ENCODE results near the gene PPM1G.

Gene PPM1G

GRCh38 chr2:27370026-27370815, 39.2 kb downstream of the PPM1G start, which contains the start of the genes EIF2B4 and SNX17:
EIF2B4 (minus strand) TSS chr2:27370338; CDS start chr2:27370314, 24 bp downstream.
SNX17 (plus strand) TSS chr2:27370616; CDS start chr2:27370744, 128 bp downstream.
- Histone ChIP-seq H3K27me3 (ENCODE audit: insufficient read depth, poor library complexity, severe bottlenecking) (no peaks in the 10 kb centered on the region), H3K4me3 (replicated peaks; ENCODE audit: insufficient read depth, low read length) (peak within 1 kb of the TSS; percentile 83), H3K27ac (replicated peaks) (peak within 1 kb of the TSS; percentile 97)
- DNase-seq (ENCODE audit: low read depth in 1 of 2, low spot score in 1 of 2) = peak; percentile 98 to 100
- TF ChIP-seq, protein P1, sequence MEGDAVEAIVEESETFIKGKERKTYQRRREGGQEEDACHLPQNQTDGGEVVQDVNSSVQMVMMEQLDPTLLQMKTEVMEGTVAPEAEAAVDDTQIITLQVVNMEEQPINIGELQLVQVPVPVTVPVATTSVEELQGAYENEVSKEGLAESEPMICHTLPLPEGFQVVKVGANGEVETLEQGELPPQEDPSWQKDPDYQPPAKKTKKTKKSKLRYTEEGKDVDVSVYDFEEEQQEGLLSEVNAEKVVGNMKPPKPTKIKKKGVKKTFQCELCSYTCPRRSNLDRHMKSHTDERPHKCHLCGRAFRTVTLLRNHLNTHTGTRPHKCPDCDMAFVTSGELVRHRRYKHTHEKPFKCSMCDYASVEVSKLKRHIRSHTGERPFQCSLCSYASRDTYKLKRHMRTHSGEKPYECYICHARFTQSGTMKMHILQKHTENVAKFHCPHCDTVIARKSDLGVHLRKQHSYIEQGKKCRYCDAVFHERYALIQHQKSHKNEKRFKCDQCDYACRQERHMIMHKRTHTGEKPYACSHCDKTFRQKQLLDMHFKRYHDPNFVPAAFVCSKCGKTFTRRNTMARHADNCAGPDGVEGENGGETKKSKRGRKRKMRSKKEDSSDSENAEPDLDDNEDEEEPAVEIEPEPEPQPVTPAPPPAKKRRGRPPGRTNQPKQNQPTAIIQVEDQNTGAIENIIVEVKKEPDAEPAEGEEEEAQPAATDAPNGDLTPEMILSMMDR (IDR thresholded peaks at IDR 0.05; ENCODE audit: insufficient read depth, low read length) = peak; percentile 82
- TF ChIP-seq, protein P2, sequence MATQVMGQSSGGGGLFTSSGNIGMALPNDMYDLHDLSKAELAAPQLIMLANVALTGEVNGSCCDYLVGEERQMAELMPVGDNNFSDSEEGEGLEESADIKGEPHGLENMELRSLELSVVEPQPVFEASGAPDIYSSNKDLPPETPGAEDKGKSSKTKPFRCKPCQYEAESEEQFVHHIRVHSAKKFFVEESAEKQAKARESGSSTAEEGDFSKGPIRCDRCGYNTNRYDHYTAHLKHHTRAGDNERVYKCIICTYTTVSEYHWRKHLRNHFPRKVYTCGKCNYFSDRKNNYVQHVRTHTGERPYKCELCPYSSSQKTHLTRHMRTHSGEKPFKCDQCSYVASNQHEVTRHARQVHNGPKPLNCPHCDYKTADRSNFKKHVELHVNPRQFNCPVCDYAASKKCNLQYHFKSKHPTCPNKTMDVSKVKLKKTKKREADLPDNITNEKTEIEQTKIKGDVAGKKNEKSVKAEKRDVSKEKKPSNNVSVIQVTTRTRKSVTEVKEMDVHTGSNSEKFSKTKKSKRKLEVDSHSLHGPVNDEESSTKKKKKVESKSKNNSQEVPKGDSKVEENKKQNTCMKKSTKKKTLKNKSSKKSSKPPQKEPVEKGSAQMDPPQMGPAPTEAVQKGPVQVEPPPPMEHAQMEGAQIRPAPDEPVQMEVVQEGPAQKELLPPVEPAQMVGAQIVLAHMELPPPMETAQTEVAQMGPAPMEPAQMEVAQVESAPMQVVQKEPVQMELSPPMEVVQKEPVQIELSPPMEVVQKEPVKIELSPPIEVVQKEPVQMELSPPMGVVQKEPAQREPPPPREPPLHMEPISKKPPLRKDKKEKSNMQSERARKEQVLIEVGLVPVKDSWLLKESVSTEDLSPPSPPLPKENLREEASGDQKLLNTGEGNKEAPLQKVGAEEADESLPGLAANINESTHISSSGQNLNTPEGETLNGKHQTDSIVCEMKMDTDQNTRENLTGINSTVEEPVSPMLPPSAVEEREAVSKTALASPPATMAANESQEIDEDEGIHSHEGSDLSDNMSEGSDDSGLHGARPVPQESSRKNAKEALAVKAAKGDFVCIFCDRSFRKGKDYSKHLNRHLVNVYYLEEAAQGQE (IDR thresholded peaks at IDR 0.05; ENCODE audit: insufficient replicate concordance, low read depth) = peak; percentile 73
- TF ChIP-seq GABPA (IDR thresholded peaks at IDR 0.05; ENCODE audit: low read depth) (peak; percentile 45), SPI1 (IDR thresholded peaks at IDR 0.05; ENCODE audit: borderline replicate concordance, low read depth) (no peak), POLR2AphosphoS5 (IDR thresholded peaks at IDR 0.05; ENCODE audit: low read depth) (peak; percentile 90)

DNA sequence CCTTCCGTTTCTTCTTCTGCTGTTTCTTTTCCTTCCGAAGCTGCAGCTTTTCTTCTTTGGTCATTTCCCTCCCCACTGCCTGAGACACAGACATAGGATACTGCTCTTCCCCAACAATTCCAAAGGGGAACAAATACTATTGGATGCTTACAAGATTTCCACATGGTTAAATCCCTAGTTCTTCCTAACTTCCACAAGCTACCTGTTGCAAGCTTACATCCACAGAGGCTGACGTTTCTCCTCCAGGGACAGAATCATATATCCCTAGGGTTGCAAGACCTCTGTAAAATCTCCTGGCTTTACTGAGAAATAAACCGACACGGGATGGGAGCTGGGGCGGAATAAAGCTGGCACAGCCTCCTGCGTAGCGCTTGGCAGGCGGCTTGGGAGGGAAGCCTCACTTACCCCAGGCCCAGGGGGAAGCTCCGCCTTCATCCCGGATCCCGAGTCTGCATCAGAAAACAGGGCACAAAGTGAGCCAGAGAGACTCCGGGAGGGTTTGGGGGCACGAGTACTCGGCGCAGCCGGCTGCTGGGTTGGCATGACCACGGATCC, 39.8 kb downstream of the PPM1G start:
- peak overlapping the region; percentile 83 for H3K4me3 ChIP-seq (replicated peaks; ENCODE audit: insufficient read depth, low read length)
- H3K27me3 ChIP-seq (ENCODE audit: insufficient read depth, poor library complexity, severe bottlenecking) = no peaks in the 10 kb centered on the region
- TF ChIP-seq POLR2AphosphoS5 (IDR thresholded peaks at IDR 0.05; ENCODE audit: low read depth) = 0 out of 2 replicates have a peak, but pooled peaks have one; percentile 4
- TF ChIP-seq, protein P1 (IDR thresholded peaks at IDR 0.05; ENCODE audit: insufficient read depth, low read length) = no peak
- peak in 1 of 2 experiments; percentile 54 for DNase-seq (ENCODE audit: low read depth in 1 of 2, low spot score in 1 of 2)
- H3K27ac ChIP-seq (replicated peaks) = peak overlapping the region; percentile 97

DNA sequence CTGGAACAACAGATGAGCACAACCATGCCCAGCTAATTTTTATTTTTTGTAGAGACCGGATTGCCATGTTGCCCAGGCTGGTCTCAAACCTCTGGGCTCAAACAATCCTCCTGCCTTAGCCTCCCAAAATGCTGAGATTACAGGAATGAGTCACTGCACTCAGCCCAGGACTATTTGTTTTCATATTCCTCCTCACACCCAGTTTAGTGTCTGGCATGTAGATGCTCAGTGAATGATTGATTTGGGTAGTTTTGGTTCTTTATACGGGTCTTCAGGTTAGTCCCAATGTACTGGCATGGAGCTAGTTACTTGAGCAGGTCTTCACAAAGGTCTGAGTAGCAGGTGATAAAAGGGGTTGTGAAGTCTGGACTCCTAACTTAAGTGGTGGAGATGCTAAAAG, 45.5 kb downstream of the PPM1G start:
- no peak overlapping the region for H3K27ac ChIP-seq (replicated peaks)

More for the DNA sequence above, 45.5 kb downstream of the PPM1G start:
- Histone ChIP-seq H3K27me3 (ENCODE audit: insufficient read depth, poor library complexity, severe bottlenecking) (no peaks in the 10 kb centered on the region), H3K4me3 (replicated peaks; ENCODE audit: insufficient read depth, low read length) (no peak overlapping the region)
- TF ChIP-seq POLR2AphosphoS5 (IDR thresholded peaks at IDR 0.05; ENCODE audit: low read depth) (no peak), SPI1 (IDR thresholded peaks at IDR 0.05; ENCODE audit: borderline replicate concordance, low read depth) (no peak), GABPA (IDR thresholded peaks at IDR 0.05; ENCODE audit: low read depth) (no peak)
- TF ChIP-seq, protein P1 (IDR thresholded peaks at IDR 0.05; ENCODE audit: insufficient read depth, low read length) = no peak
- TF ChIP-seq, protein P2 (IDR thresholded peaks at IDR 0.05; ENCODE audit: insufficient replicate concordance, low read depth) = no peak
- no peak for DNase-seq (ENCODE audit: low read depth in 1 of 2, low spot score in 1 of 2)
